Liver (tissue), 9 donors: ENCODE measurements around the gene CEP89. TPM values are rescaled to one million over a fixed set of nuclear protein-coding genes. Genes with fewer than 3 reads are reported as not detected.

Experiments used
- DNase-seq: peaks from one replicate; pipeline ENCODE4 v3.0.0-alpha.2; 2017; ENCODE audit warnings: low spot score
- H3K27ac ChIP-seq, 2 donors: one replicate each; pipeline ENCODE4 v1.7.0; 2013; ENCODE audit warnings: inconsistent platforms in 2 of 2, low read length in 2 of 2, control low read depth in 1 of 2, low read depth in 1 of 2, mild to moderate bottlenecking in 1 of 2
- H3K27me3 ChIP-seq, 4 donors: one replicate each; pipeline versions ENCODE4 v1.6.1 to v1.7.0; 2013; ENCODE audit warnings: low read length in 3 of 4, inconsistent platforms in 1 of 4, mild to moderate bottlenecking in 1 of 4, moderate library complexity in 1 of 4; ENCODE audit not compliant: control insufficient read depth in 4 of 4, insufficient read depth in 4 of 4
- H3K36me3 ChIP-seq, 4 donors: one replicate each; pipeline versions ENCODE4 v1.6.1 to v1.7.0; 2013; ENCODE audit warnings: low read length in 3 of 4, mild to moderate bottlenecking in 3 of 4, low read depth in 1 of 4, moderate library complexity in 1 of 4; ENCODE audit not compliant: control insufficient read depth in 4 of 4, insufficient read depth in 3 of 4
- H3K4me1 ChIP-seq, 4 donors: one replicate each; pipeline versions ENCODE4 v1.6.1 to v1.7.0; 2013; ENCODE audit warnings: low read length in 3 of 4, mild to moderate bottlenecking in 3 of 4, moderate library complexity in 1 of 4; ENCODE audit not compliant: control insufficient read depth in 4 of 4, insufficient read depth in 4 of 4
- H3K4me3 ChIP-seq, 3 donors: one replicate each; pipeline versions ENCODE4 v1.6.1 to v1.7.0; 2013; ENCODE audit warnings: low read length in 3 of 3, control low read depth in 1 of 3, low read depth in 1 of 3, mild to moderate bottlenecking in 1 of 3
- H3K9ac ChIP-seq, 2 donors: one replicate each; pipeline ENCODE4 v1.7.0; 2013; ENCODE audit warnings: low read length in 2 of 2, mild to moderate bottlenecking in 2 of 2, moderate library complexity in 2 of 2, control low read depth in 1 of 2, low read depth in 1 of 2
- H3K9me3 ChIP-seq, 4 donors: one replicate each; pipeline versions ENCODE4 v1.6.1 to v1.7.0; 2013; ENCODE audit warnings: low read length in 3 of 4; ENCODE audit not compliant: control insufficient read depth in 4 of 4
- CTCF ChIP-seq: fragments of 150-350 bp; IDR thresholded peaks from 2 replicates; pipeline ENCODE4 v1.5.1; 2017; ENCODE audit warnings: improper control_type of control experiment, low read depth, low read length; ENCODE audit not compliant: missing input control
- EGR1 ChIP-seq, 2 donors: IDR thresholded peaks; 2 replicates each; pipeline ENCODE4 v1.6.1; 2016 to 2018; ENCODE audit warnings: antibody characterized with exemption in 2 of 2, low read depth in 2 of 2
- FOXA1 ChIP-seq: IDR thresholded peaks from 2 replicates; pipeline ENCODE4 v1.6.1; 2016; ENCODE audit warnings: antibody characterized with exemption
- FOXA2 ChIP-seq: IDR thresholded peaks from 2 replicates; pipeline ENCODE4 v1.6.1; 2016; ENCODE audit warnings: antibody characterized with exemption
- GABPA ChIP-seq, 2 donors: IDR thresholded peaks in 1 of 2; conservative IDR thresholded peaks in 1 of 2; 2 replicates each; pipeline ENCODE4 v1.6.1; 2016; ENCODE audit warnings: antibody characterized with exemption in 2 of 2, mild to moderate bottlenecking in 1 of 2, moderate library complexity in 1 of 2
- HNF4A ChIP-seq, 2 donors: conservative IDR thresholded peaks; 2 replicates each; pipeline ENCODE4 v1.6.1; 2016; ENCODE audit warnings: antibody characterized with exemption in 2 of 2, mild to moderate bottlenecking in 2 of 2
- HNF4G ChIP-seq: IDR thresholded peaks from 2 replicates; pipeline ENCODE4 v1.6.1; 2016; ENCODE audit warnings: antibody characterized with exemption
- JUND ChIP-seq, 2 donors: IDR thresholded peaks; 2 replicates each; pipeline ENCODE4 v1.6.1; 2016; ENCODE audit warnings: antibody characterized with exemption in 2 of 2
- NR2F2 ChIP-seq: IDR thresholded peaks from 2 replicates; pipeline ENCODE4 v1.6.1; 2016; ENCODE audit warnings: antibody characterized with exemption
- RAD21 ChIP-seq, 2 donors: IDR thresholded peaks; 2 replicates each; pipeline ENCODE4 v1.6.1; 2016; ENCODE audit warnings: antibody characterized with exemption in 2 of 2, mild to moderate bottlenecking in 2 of 2
- RXRA ChIP-seq, 2 donors: IDR thresholded peaks; 2 replicates each; pipeline ENCODE4 v1.6.1; 2017 to 2018; ENCODE audit warnings: antibody characterized with exemption in 2 of 2, mild to moderate bottlenecking in 1 of 2
- SP1 ChIP-seq: IDR thresholded peaks from 2 replicates; pipeline ENCODE4 v1.6.1; 2018; ENCODE audit warnings: antibody characterized with exemption, mild to moderate bottlenecking
- TAF1 ChIP-seq: conservative IDR thresholded peaks from 2 replicates; pipeline ENCODE4 v1.6.1; 2016; ENCODE audit warnings: antibody characterized with exemption, mild to moderate bottlenecking
- YY1 ChIP-seq: IDR thresholded peaks from 2 replicates; pipeline ENCODE4 v1.6.1; 2016; ENCODE audit warnings: antibody characterized with exemption, mild to moderate bottlenecking
- ZBTB33 ChIP-seq: IDR thresholded peaks from 2 replicates; pipeline ENCODE4 v1.6.1; 2016; ENCODE audit warnings: antibody characterized with exemption
- WGBS: extraction: QIAGEN DNeasy Blood & Tissue Kit; methylation state at CpG from one replicate; pipeline ENCODE4 v1.1.7; 2013; 5-methylcytosine and 5-hydroxymethylcytosine counted together
- polyA plus RNA-seq, 2 donors: library from polyadenylated mRNA; stranded (reverse) in 1 of 2; unstranded in 1 of 2; fragments of 200-250 nt in 1 of 2; fragments of >200 nt in 1 of 2; fragmentation: Nextera tagmentation in 1 of 2; extraction: Ambion mirVana in 1 of 2; gene quantifications; one replicate each; pipeline versions ENCODE4 v1.2.1 to v1.2.3, GENCODE V29; 2013 to 2015
- total RNA-seq, 2 donors: library from RNA; depleted of rRNA; stranded (reverse); fragments of >200 nt; gene quantifications; one replicate each; pipeline ENCODE4 v1.2.3, GENCODE V29; 2014
- TF ChIP-seq, protein P1 (sequence below): IDR thresholded peaks from 2 replicates; pipeline ENCODE4 v1.6.1; 2016; ENCODE audit warnings: antibody characterized with exemption
- TF ChIP-seq, protein P2 (sequence below): IDR thresholded peaks from 2 replicates; pipeline ENCODE4 v1.6.1; 2016; ENCODE audit warnings: antibody characterized with exemption, mild to moderate bottlenecking
- TF ChIP-seq, protein P3 (sequence below): IDR thresholded peaks from 2 replicates; pipeline ENCODE4 v1.6.1; 2016; ENCODE audit warnings: antibody characterized with exemption
- donor health status: healthy.
- donor health status: healthy.
- donor health status: healthy.
- donor health status: healthy.
- donor health status: healthy.

The CEP89 gene
- total and polyA plus RNA-seq, 4 donors, result 2.0 to 2.9 (median 2.4) TPM

GRCh38 chr19:32861596-32861995, 110.2 kb downstream of the CEP89 start:
- DNase-seq, result no peak
- Histone ChIP-seq H3K27ac (no peak overlapping the region), H3K9ac (no peak overlapping the region), H3K36me3 (peaks cover 9 to 40% (median 20%) of the 10 kb centered on the region in 4 donors), H3K4me1 (no peaks in the 10 kb centered on the region), H3K4me3 (no peak overlapping the region), H3K9me3 (no peaks in the 10 kb centered on the region), H3K27me3 (no peaks in the 10 kb centered on the region)
- no peak for TF ChIP-seq RXRA (IDR thresholded peaks at IDR 0.05)
- TF ChIP-seq JUND (IDR thresholded peaks at IDR 0.05), result no peak
- TF ChIP-seq, protein P1, sequence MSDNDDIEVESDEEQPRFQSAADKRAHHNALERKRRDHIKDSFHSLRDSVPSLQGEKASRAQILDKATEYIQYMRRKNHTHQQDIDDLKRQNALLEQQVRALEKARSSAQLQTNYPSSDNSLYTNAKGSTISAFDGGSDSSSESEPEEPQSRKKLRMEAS, result no peak
- no peak for TF ChIP-seq RAD21 (IDR thresholded peaks at IDR 0.05)
- TF ChIP-seq YY1, result no peak
- no peak for TF ChIP-seq FOXA2
- TF ChIP-seq SP1, result no peak
- no peak for TF ChIP-seq HNF4G
- TF ChIP-seq ZBTB33, result no peak
- no peak for TF ChIP-seq EGR1 (IDR thresholded peaks at IDR 0.05; ENCODE audit: low read depth in 2 of 2)
- no peak for TF ChIP-seq CTCF
- no peak for TF ChIP-seq FOXA1
- TF ChIP-seq, protein P2, sequence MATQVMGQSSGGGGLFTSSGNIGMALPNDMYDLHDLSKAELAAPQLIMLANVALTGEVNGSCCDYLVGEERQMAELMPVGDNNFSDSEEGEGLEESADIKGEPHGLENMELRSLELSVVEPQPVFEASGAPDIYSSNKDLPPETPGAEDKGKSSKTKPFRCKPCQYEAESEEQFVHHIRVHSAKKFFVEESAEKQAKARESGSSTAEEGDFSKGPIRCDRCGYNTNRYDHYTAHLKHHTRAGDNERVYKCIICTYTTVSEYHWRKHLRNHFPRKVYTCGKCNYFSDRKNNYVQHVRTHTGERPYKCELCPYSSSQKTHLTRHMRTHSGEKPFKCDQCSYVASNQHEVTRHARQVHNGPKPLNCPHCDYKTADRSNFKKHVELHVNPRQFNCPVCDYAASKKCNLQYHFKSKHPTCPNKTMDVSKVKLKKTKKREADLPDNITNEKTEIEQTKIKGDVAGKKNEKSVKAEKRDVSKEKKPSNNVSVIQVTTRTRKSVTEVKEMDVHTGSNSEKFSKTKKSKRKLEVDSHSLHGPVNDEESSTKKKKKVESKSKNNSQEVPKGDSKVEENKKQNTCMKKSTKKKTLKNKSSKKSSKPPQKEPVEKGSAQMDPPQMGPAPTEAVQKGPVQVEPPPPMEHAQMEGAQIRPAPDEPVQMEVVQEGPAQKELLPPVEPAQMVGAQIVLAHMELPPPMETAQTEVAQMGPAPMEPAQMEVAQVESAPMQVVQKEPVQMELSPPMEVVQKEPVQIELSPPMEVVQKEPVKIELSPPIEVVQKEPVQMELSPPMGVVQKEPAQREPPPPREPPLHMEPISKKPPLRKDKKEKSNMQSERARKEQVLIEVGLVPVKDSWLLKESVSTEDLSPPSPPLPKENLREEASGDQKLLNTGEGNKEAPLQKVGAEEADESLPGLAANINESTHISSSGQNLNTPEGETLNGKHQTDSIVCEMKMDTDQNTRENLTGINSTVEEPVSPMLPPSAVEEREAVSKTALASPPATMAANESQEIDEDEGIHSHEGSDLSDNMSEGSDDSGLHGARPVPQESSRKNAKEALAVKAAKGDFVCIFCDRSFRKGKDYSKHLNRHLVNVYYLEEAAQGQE, result no peak
- TF ChIP-seq NR2F2, result no peak
- TF ChIP-seq, protein P3, sequence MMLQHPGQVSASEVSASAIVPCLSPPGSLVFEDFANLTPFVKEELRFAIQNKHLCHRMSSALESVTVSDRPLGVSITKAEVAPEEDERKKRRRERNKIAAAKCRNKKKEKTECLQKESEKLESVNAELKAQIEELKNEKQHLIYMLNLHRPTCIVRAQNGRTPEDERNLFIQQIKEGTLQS, result no peak
- TF ChIP-seq HNF4A (conservative IDR thresholded peaks at IDR 0.05), result no peak
- WGBS, result 96% methylated on average over 3 of the region's 3 CpGs

GRCh38 chr19:32859591-32859990, 112.2 kb downstream of the CEP89 start:
- no peak for DNase-seq
- Histone ChIP-seq H3K4me1 (no peaks in the 10 kb centered on the region), H3K27ac (no peak overlapping the region), H3K36me3 (peaks cover 9 to 52% (median 26%) of the 10 kb centered on the region in 4 donors), H3K4me3 (no peak overlapping the region), H3K9ac (no peak overlapping the region), H3K27me3 (no peaks in the 10 kb centered on the region), H3K9me3 (no peaks in the 10 kb centered on the region)
- whole genome bisulfite sequencing, result 96% methylated on average over 19 of the region's 19 CpGs
- TF ChIP-seq, protein P1, result no peak
- TF ChIP-seq ZBTB33 (no peak), RXRA (IDR thresholded peaks at IDR 0.05) (no peak), SP1 (no peak), CTCF (no peak), GABPA (IDR thresholded peaks at IDR 0.05 in 1 of 2, conservative IDR thresholded peaks at IDR 0.05 in 1 of 2) (no peak), TAF1 (no peak), HNF4A (conservative IDR thresholded peaks at IDR 0.05) (no peak), JUND (IDR thresholded peaks at IDR 0.05) (no peak), RAD21 (IDR thresholded peaks at IDR 0.05) (no peak), YY1 (no peak), NR2F2 (no peak)
